ENCODE measurements around the gene SPAG16. TPM values are rescaled to one million over a fixed set of nuclear protein-coding genes. Genes with fewer than 3 reads are reported as not detected.

Gene SPAG16
- total and polyA plus RNA-seq, 8 donors, result 11.1 to 47.4 (median 42.3) TPM

DNA sequence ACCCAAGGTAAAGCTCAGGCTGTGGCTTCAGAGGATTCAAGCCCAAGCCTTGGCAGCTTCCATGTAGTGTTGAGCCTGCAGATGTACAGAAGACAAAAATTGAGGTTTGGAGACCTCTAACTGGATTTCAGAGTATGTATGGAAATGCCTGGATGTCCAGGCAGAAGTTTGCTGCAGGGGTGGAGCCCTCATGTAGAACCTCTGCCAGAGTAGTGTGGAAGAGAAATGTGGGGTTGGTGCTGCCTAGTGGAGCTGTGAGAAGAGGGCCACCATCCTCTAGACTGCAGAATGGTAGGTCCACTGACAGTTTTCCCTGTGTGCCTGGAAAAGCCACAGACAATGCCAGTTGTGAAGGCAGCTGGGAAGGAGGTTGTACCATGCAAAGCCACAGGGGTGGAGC is 239.9 kb downstream of the SPAG16 start:
- Histone ChIP-seq H3K9me3 (peaks cover 0 to 27% of the 10 kb centered on the region in 2 donors), H3K4me3 (no peak overlapping the region), H3K4me1 (no peaks in the 10 kb centered on the region), H3K27ac (no peak overlapping the region), H3K36me3 (no peaks in the 10 kb centered on the region), H3K27me3 (no peaks in the 10 kb centered on the region)
- ATAC-seq, result no peak
- intact Hi-C loops (cut with DNase I), result no loop called here
- TF ChIP-seq, protein P1, sequence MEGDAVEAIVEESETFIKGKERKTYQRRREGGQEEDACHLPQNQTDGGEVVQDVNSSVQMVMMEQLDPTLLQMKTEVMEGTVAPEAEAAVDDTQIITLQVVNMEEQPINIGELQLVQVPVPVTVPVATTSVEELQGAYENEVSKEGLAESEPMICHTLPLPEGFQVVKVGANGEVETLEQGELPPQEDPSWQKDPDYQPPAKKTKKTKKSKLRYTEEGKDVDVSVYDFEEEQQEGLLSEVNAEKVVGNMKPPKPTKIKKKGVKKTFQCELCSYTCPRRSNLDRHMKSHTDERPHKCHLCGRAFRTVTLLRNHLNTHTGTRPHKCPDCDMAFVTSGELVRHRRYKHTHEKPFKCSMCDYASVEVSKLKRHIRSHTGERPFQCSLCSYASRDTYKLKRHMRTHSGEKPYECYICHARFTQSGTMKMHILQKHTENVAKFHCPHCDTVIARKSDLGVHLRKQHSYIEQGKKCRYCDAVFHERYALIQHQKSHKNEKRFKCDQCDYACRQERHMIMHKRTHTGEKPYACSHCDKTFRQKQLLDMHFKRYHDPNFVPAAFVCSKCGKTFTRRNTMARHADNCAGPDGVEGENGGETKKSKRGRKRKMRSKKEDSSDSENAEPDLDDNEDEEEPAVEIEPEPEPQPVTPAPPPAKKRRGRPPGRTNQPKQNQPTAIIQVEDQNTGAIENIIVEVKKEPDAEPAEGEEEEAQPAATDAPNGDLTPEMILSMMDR (IDR thresholded peaks at IDR 0.05), result no peak
- DNase-seq, result no peak

DNA sequence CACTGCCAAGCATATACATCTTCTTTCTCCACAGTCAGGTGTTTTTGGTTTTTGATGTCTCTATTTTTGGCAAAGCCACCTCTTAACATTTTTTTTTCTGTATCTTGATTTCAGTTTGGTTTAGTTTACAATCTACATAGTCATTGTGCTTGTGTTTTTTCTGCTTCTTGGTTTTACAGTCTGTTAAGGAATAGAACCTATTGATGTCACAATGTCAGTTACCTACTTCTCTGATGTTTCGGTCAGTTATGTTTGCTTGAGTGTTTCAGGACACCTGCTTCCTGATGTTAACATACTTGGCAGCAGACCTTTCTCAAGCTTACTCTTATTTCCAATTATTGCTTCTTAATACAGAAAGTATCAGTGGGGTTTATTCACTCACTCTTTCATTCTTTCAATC is 253.3 kb downstream of the SPAG16 start:
- no peak for DNase-seq
- H3K4me1 ChIP-seq, result no peaks in the 10 kb centered on the region
- intact Hi-C loops (cut with DNase I), result no loop called here
- TF ChIP-seq, protein P1 (IDR thresholded peaks at IDR 0.05), result no peak
- H3K27ac ChIP-seq, result no peak overlapping the region
- no peaks in the 10 kb centered on the region for H3K27me3 ChIP-seq
- no peak for ATAC-seq
- H3K36me3 ChIP-seq, result no peaks in the 10 kb centered on the region
- no peaks in the 10 kb centered on the region for H3K9me3 ChIP-seq
- H3K4me3 ChIP-seq, result no peak overlapping the region

DNA sequence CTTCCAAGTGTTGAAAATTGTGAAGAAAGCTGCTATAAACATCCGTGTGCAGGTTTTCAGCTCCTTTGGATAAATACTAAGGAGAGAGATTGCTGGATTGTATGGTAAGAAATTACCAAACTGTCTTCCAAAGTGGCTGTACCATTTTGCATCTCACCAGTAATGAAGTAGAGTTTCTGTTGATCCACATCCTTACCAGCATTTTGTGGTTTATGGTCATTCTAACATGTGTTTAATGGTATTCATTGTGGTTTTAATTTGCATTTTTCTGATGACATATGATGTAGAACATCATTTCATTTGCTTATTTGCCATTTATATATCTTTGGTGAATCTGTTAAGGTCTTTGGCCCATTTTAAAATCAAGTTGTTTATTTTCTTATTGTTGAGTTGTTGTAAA is 260.7 kb downstream of the SPAG16 start:
- Histone ChIP-seq H3K4me3 (no peak overlapping the region), H3K36me3 (no peaks in the 10 kb centered on the region), H3K9me3 (no peaks in the 10 kb centered on the region), H3K4me1 (no peaks in the 10 kb centered on the region), H3K27ac (no peak overlapping the region), H3K27me3 (no peaks in the 10 kb centered on the region)
- ATAC-seq (no peak), DNase-seq (no peak)
- intact Hi-C loops (cut with DNase I), result no loop called here
- TF ChIP-seq, protein P1 (IDR thresholded peaks at IDR 0.05), result no peak

DNA sequence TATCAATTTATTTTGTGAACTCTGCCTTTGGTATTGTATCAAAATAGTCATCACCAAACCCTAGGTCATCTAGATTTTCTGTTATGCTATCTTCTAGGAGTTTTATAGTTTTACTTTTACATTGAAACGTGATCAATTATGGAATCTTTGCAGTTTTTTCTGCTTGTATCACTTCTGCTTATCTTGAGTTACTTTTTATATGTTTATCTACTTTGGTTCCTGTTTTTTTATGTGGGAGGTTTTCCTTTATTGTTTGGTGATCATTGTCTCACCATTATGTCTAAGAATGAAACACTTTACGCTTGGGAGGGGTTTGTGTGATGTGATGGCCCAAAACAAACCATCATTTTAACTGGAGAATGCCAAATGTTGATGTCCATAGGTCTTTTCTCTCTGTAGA is 261.2 kb downstream of the SPAG16 start:
- TF ChIP-seq, protein P1 (IDR thresholded peaks at IDR 0.05), result no peak

DNA sequence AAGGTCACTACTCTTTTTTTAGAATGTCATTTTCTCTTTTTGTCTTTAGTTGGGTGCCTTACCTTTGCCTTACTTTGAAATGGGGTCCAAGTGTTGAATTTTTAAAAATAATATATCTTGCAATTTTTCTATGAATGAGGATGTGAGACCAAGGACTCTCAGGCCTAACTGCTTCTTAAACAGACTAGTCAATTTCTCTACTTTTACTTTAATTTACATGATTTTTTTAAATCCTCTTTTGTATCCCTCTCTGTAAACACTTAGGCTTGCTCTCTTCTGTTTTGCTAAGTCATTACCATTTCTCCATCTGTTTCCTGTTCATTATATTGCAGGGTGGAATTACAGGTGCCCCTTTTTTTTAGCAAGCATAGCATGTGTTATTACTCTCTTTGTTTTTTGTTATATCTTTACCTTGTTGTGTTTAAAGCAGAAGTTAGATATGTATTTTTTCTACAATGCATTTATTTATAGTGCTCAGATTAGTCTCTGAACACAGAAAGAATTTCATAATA is 261.8 kb downstream of the SPAG16 start:
- TF ChIP-seq, protein P1 (IDR thresholded peaks at IDR 0.05), result no peak
- intact Hi-C loops (cut with DNase I), result no loop called here
- ATAC-seq, result no peak

More for the DNA sequence above, 261.2 kb downstream of the SPAG16 start:
- Histone ChIP-seq H3K4me3 (no peak overlapping the region), H3K4me1 (no peaks in the 10 kb centered on the region), H3K9me3 (no peaks in the 10 kb centered on the region), H3K36me3 (no peaks in the 10 kb centered on the region), H3K27ac (no peak overlapping the region), H3K27me3 (no peaks in the 10 kb centered on the region)
- ATAC-seq (no peak), DNase-seq (no peak)
- intact Hi-C loops (cut with DNase I), result no loop called here

More for the DNA sequence above, 261.8 kb downstream of the SPAG16 start:
- H3K27ac ChIP-seq, result no peak overlapping the region
- no peaks in the 10 kb centered on the region for H3K36me3 ChIP-seq
- no peak for DNase-seq
- no peaks in the 10 kb centered on the region for H3K4me1 ChIP-seq
- H3K27me3 ChIP-seq, result no peaks in the 10 kb centered on the region
- H3K9me3 ChIP-seq, result no peaks in the 10 kb centered on the region
- no peak overlapping the region for H3K4me3 ChIP-seq
